ENCODE data around the gene AOPEP. TPM values are rescaled to one million over a fixed set of nuclear protein-coding genes. Genes with fewer than 3 reads are reported as not detected.

The AOPEP gene
- total and polyA plus RNA-seq, 2 donors (not counting 3 experiments of a cell fraction or from before 2014, with no cell fraction given): 20.2 to 41.6 TPM

DNA sequence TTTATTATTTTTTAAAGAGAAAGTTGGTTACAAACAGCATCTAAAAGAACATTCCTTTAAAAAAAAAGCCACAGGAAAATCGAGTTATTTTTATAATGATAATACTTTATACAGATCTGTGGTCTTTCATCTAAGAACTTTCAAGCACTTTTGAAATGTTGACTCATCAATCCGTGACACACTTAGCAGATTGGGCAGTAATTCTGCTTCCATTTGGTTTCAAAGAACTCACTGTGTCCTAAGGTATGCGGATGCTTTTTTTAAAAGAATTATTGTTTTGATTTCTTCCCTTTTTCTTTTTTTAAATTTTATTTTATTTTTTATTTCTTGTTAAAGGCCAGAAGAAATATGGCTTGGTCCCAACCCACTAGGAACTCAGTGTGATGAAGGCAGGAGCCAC lies 147.8 kb downstream of the AOPEP start:
- no peak overlapping the region for H3K27ac ChIP-seq (ENCODE audit: insufficient read depth, low read depth, low read length)
- H3K4me3 ChIP-seq (replicated peaks in 1 of 3; ENCODE audit: insufficient read depth in 1 of 3, low read depth in 1 of 3, low read length in 3 of 3): no peak overlapping the region
- FAIRE-seq (no peak), DNase-seq (ENCODE audit: low read depth, low spot score) (peak; percentile 33)
- H3K9ac ChIP-seq (replicated peaks; ENCODE audit: extremely low read depth, insufficient read depth, low read length): no peak overlapping the region
- no peaks in the 10 kb centered on the region for H3K36me3 ChIP-seq (ENCODE audit: control insufficient read depth in 2 of 2, extremely low read depth in 1 of 2, insufficient read depth in 2 of 2, low read length in 2 of 2)
- ChIA-PET CTCF (no interaction called here), POLR2A (no interaction called here)
- peaks cover 19% of the 10 kb centered on the region for H3K4me1 ChIP-seq (ENCODE audit: control insufficient read depth, extremely low read depth, insufficient read depth, low read length)
- dilution Hi-C loops (cut with MboI; ENCODE audit: extremely low pct_ligation_motif_present, low sequenced_read_pairs): no loop called here
- H3K9me3 ChIP-seq (replicated peaks; ENCODE audit: control insufficient read depth, insufficient read depth, low read length): no peaks in the 10 kb centered on the region
- BruUV-seq (replicated peaks): no TSS peak
- H3K9me1 ChIP-seq (replicated peaks; ENCODE audit: control insufficient read depth, extremely low read depth, insufficient read depth, low read length): no peaks in the 10 kb centered on the region
- H3K79me2 ChIP-seq (ENCODE audit: control insufficient read depth, insufficient read depth, low read length): no peaks in the 10 kb centered on the region
- no peaks in the 10 kb centered on the region for H4K20me1 ChIP-seq (replicated peaks; ENCODE audit: control insufficient read depth, extremely low read depth, insufficient read depth, low read length)
- TF ChIP-seq, protein P1, sequence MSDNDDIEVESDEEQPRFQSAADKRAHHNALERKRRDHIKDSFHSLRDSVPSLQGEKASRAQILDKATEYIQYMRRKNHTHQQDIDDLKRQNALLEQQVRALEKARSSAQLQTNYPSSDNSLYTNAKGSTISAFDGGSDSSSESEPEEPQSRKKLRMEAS (IDR thresholded peaks at IDR 0.05; ENCODE audit: insufficient read depth, insufficient read length): no peak
- peak; percentile 28 for TF ChIP-seq FOS (IDR thresholded peaks at IDR 0.05; ENCODE audit: borderline replicate concordance, insufficient read depth, low read length)
- no peak overlapping the region for H3K4me2 ChIP-seq (ENCODE audit: insufficient read depth, low read length)
- H2AFZ ChIP-seq (ENCODE audit: low read depth, low read length): no peak overlapping the region
- H3K27me3 ChIP-seq (ENCODE audit: control insufficient read depth in 2 of 2, insufficient read depth in 2 of 2, low read length in 2 of 2): no peaks in the 10 kb centered on the region
- intact Hi-C loops (cut with micrococcal nuclease): no loop called here

DNA sequence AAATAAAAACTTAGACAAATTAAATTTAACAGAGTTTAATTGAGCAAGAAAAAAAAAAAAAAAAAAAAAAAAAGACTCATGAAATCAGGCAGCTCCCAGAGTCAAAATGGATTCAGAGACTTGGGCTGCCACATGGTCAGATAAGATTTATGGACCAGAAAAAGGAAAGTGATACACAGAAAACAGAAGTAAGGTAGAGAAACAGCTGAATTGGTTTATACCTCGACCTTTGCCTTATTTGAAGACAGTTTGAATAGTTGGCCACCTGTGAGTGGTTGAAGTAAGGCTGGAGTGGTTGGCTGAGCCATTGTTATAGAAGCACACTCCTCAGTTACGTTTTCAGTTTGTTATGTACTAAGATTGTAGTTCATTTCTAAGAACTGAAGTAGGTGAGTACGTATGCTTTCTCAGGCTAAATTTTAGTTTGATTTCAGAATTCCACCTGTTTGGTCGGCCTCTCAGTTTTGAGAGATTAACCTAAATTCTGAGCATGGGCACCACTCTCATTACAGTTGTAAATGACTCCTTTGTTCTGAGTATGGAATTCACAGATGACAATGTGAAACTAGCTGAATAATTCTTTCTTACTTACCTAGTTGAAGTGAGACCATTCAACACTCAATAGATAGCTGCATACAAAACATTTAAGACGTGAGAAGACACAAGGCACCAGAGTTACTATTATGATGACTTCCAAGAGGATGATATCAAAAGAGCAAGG lies 149.0 kb downstream of the AOPEP start:
- Histone ChIP-seq H3K4me1 (ENCODE audit: control insufficient read depth, extremely low read depth, insufficient read depth, low read length) (peaks cover 15% of the 10 kb centered on the region), H3K27me3 (ENCODE audit: control insufficient read depth in 2 of 2, insufficient read depth in 2 of 2, low read length in 2 of 2) (no peaks in the 10 kb centered on the region), H4K20me1 (replicated peaks; ENCODE audit: control insufficient read depth, extremely low read depth, insufficient read depth, low read length) (no peaks in the 10 kb centered on the region), H3K79me2 (ENCODE audit: control insufficient read depth, insufficient read depth, low read length) (no peaks in the 10 kb centered on the region), H3K9ac (replicated peaks; ENCODE audit: extremely low read depth, insufficient read depth, low read length) (no peak overlapping the region), H3K9me3 (replicated peaks; ENCODE audit: control insufficient read depth, insufficient read depth, low read length) (no peaks in the 10 kb centered on the region), H3K27ac (ENCODE audit: insufficient read depth, low read depth, low read length) (no peak overlapping the region), H3K4me3 (replicated peaks in 1 of 3; ENCODE audit: insufficient read depth in 1 of 3, low read depth in 1 of 3, low read length in 3 of 3) (no peak overlapping the region), H2AFZ (ENCODE audit: low read depth, low read length) (no peak overlapping the region), H3K9me1 (replicated peaks; ENCODE audit: control insufficient read depth, extremely low read depth, insufficient read depth, low read length) (no peaks in the 10 kb centered on the region), H3K36me3 (ENCODE audit: control insufficient read depth in 2 of 2, extremely low read depth in 1 of 2, insufficient read depth in 2 of 2, low read length in 2 of 2) (no peaks in the 10 kb centered on the region), H3K4me2 (ENCODE audit: insufficient read depth, low read length) (no peak overlapping the region)
- POLR2A ChIA-PET: no interaction called here
- no peak for DNase-seq (ENCODE audit: low read depth, low spot score)
- intact Hi-C loops (cut with micrococcal nuclease) (no loop called here), dilution Hi-C loops (cut with MboI; ENCODE audit: extremely low pct_ligation_motif_present, low sequenced_read_pairs) (no loop called here)
- CTCF ChIA-PET: no interaction called here
- no TSS peak for BruUV-seq (replicated peaks)
- TF ChIP-seq MYC (IDR thresholded peaks at IDR 0.05; ENCODE audit: low read depth, low read length): no peak
- TF ChIP-seq JUN (IDR thresholded peaks at IDR 0.05; ENCODE audit: borderline replicate concordance, insufficient read depth, insufficient read length, low read depth): no peak
- TF ChIP-seq, protein P2, sequence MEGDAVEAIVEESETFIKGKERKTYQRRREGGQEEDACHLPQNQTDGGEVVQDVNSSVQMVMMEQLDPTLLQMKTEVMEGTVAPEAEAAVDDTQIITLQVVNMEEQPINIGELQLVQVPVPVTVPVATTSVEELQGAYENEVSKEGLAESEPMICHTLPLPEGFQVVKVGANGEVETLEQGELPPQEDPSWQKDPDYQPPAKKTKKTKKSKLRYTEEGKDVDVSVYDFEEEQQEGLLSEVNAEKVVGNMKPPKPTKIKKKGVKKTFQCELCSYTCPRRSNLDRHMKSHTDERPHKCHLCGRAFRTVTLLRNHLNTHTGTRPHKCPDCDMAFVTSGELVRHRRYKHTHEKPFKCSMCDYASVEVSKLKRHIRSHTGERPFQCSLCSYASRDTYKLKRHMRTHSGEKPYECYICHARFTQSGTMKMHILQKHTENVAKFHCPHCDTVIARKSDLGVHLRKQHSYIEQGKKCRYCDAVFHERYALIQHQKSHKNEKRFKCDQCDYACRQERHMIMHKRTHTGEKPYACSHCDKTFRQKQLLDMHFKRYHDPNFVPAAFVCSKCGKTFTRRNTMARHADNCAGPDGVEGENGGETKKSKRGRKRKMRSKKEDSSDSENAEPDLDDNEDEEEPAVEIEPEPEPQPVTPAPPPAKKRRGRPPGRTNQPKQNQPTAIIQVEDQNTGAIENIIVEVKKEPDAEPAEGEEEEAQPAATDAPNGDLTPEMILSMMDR (IDR thresholded peaks at IDR 0.05; ENCODE audit: extremely low read depth in 1 of 2, insufficient read depth in 1 of 2, low read depth in 1 of 2, low read length in 2 of 2): no peak
- no peak for TF ChIP-seq FOS (IDR thresholded peaks at IDR 0.05; ENCODE audit: borderline replicate concordance, insufficient read depth, low read length)
- TF ChIP-seq EZH2 (IDR thresholded peaks at IDR 0.05; ENCODE audit: borderline replicate concordance, low read depth, low read length, severe bottlenecking): no peak
- no peak for TF ChIP-seq POLR2AphosphoS5 (IDR thresholded peaks at IDR 0.05; ENCODE audit: insufficient read depth, low read depth, low read length)
- TF ChIP-seq, protein P1 (IDR thresholded peaks at IDR 0.05; ENCODE audit: insufficient read depth, insufficient read length): no peak
- TF ChIP-seq POLR2A (IDR thresholded peaks at IDR 0.05; ENCODE audit: low read depth, low read length): no peak
- TF ChIP-seq GATA2 (IDR thresholded peaks at IDR 0.05; ENCODE audit: insufficient read depth, insufficient read length, low read depth, low read length): no peak
- FAIRE-seq: no peak

Data from endothelial cell of umbilical vein (primary cell).